Muscle of leg (tissue), 11 donors: ENCODE measurements around the gene NR5A2. TPM values are rescaled to one million over a fixed set of nuclear protein-coding genes. Genes with fewer than 3 reads are reported as not detected.
A peak's percentile ranks its signal among the peaks of the same experiment; 100 is the strongest.
"Not testable (repeated sequence)": the region's sequence is repeated elsewhere in the genome, so short reads cannot be mapped to it uniquely, and the experiment has no call there.

Experiments
- DNase-seq: peaks from one replicate; pipeline ENCODE4 v3.0.0; 2013
- H3K27ac ChIP-seq: one replicate; pipeline ENCODE4 v1.5.1; 2013; ENCODE audit warnings: mild to moderate bottlenecking, low read length, control low read depth
- H3K27me3 ChIP-seq: one replicate; pipeline ENCODE4 v1.6.1; 2013; ENCODE audit warnings: low read length; ENCODE audit not compliant: control insufficient read depth, insufficient read depth
- H3K36me3 ChIP-seq: one replicate; pipeline ENCODE4 v1.6.1; 2013; ENCODE audit warnings: low read length; ENCODE audit not compliant: control insufficient read depth, insufficient read depth
- H3K4me1 ChIP-seq: one replicate; pipeline ENCODE4 v1.6.1; 2013; ENCODE audit warnings: low read length; ENCODE audit not compliant: control insufficient read depth, insufficient read depth
- H3K4me3 ChIP-seq: one replicate; pipeline ENCODE4 v1.5.1; 2013; ENCODE audit warnings: low read length, control low read depth
- H3K9me3 ChIP-seq: replicated peaks from 2 replicates; pipeline ENCODE4 v1.6.1; 2013; ENCODE audit warnings: low read depth, low read length; ENCODE audit not compliant: control insufficient read depth
- WGBS: methylation state at CpG from one replicate; pipeline ENCODE4 v1.1.5; 2013; ENCODE audit warnings: missing lambda C conversion rate; ENCODE audit not compliant: insufficient coverage; 5-methylcytosine and 5-hydroxymethylcytosine counted together
- polyA plus RNA-seq, 8 donors: library from polyadenylated mRNA; unstranded; fragments of 120-200 nt; gene quantifications; one replicate each; pipeline versions ENCODE4 v1.2.1 to v1.2.3, GENCODE V29; 2013; ENCODE audit warnings: inconsistent platforms in 1 of 8, low replicate concordance in 1 of 8; ENCODE audit not compliant: insufficient read length in 8 of 8, insufficient read depth in 1 of 8
- total RNA-seq: library from RNA; stranded (reverse); fragments of 120-200 nt; gene quantifications from one replicate; pipeline ENCODE4 v1.2.4, GENCODE V29; 2013

Gene NR5A2
- total and polyA plus RNA-seq, 9 donors, result 1.9 to 4.2 (median 3.0) TPM

DNA sequence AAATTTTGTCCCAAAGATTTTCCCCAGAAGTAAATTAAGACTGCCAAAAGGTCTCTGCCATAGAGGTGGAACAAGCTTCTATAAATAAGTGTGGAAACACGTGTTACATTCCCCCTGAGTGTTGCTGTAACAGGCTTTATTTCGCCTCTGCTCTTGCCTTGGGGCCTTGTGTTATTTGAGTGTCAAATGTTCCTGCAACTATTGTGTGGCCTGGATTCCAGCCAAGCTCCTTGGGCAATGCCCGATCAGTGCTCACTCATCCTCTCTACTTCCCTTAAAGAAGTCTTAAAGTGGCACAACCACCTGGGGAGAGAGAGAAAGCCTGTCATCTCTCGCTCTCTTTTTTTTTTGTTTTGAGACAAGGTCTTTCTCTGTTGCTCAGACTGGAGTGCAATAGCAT, 156.7 kb downstream of the NR5A2 start:
- no peaks in the 10 kb centered on the region for H3K9me3 ChIP-seq
- H3K36me3 ChIP-seq, result no peaks in the 10 kb centered on the region
- peak; percentile 85 for DNase-seq
- H3K27ac ChIP-seq, result peak overlapping the region; percentile 56
- H3K27me3 ChIP-seq, result no peaks in the 10 kb centered on the region
- H3K4me3 ChIP-seq, result no peak overlapping the region
- peaks cover 6% of the 10 kb centered on the region for H3K4me1 ChIP-seq
- no CpG with 5 or more reads among the region's 4 CpGs for WGBS

GRCh38 chr1:200185191-200185590, 157.7 kb downstream of the NR5A2 start:
- not testable (repeated sequence) for H3K9me3 ChIP-seq, H3K4me1 ChIP-seq, DNase-seq, H3K4me3 ChIP-seq, H3K27ac ChIP-seq, H3K36me3 ChIP-seq, H3K27me3 ChIP-seq
- WGBS, result 76% methylated on average over 5 of the region's 8 CpGs

- H3K27me3 ChIP-seq, H3K4me1 ChIP-seq, H3K9me3 ChIP-seq, DNase-seq, H3K27ac ChIP-seq, H3K4me3 ChIP-seq, H3K36me3 ChIP-seq: not testable (repeated sequence)
- no CpG with 5 or more reads among the region's 2 CpGs for WGBS
Measured at GRCh38 chr1:200187332-200187731, 159.8 kb downstream of the NR5A2 start.

DNA sequence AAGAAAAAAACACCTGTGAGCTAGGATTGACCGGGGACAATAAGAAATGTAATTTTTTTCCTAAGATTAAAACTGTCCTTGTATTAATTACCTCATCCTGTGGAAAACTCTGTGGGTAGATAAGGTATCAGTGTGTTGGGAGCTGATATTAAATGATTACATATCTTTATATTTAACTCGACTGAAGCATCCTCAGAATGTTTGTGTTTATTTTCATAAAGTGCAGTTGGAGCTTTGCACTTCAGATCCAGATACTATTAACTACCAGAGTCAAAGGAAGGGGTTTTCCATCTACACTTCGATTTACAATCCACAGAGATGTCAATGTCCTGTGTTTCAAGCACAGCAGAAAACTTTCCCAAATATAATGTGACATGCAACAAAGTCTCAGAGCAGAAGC, 164.5 kb downstream of the NR5A2 start:
- no CpG with 5 or more reads among the region's 3 CpGs for WGBS

GRCh38 chr1:200194477-200194876, 167.0 kb downstream of the NR5A2 start:
- Histone ChIP-seq H3K27ac (no peak overlapping the region), H3K4me3 (no peak overlapping the region), H3K9me3 (no peaks in the 10 kb centered on the region), H3K4me1 (no peaks in the 10 kb centered on the region), H3K27me3 (no peaks in the 10 kb centered on the region), H3K36me3 (no peaks in the 10 kb centered on the region)
- no peak for DNase-seq
- no CpG with 5 or more reads among the region's 8 CpGs for WGBS

More for the DNA sequence above, 164.5 kb downstream of the NR5A2 start:
- Histone ChIP-seq H3K4me3 (no peak overlapping the region), H3K27ac (no peak overlapping the region), H3K4me1 (no peaks in the 10 kb centered on the region), H3K9me3 (no peaks in the 10 kb centered on the region), H3K36me3 (no peaks in the 10 kb centered on the region), H3K27me3 (no peaks in the 10 kb centered on the region)
- DNase-seq, result no peak

- 9% methylated on average over 1 of the region's 3 CpGs for WGBS
- Histone ChIP-seq H3K4me3 (no peak overlapping the region), H3K4me1 (no peaks in the 10 kb centered on the region), H3K9me3 (peaks cover 2% of the 10 kb centered on the region), H3K27ac (no peak overlapping the region), H3K27me3 (no peaks in the 10 kb centered on the region), H3K36me3 (no peaks in the 10 kb centered on the region)
- DNase-seq, result no peak
Measured at GRCh38 chr1:200198236-200198635, 170.7 kb downstream of the NR5A2 start.

GRCh38 chr1:200205216-200205995, 177.9 kb downstream of the NR5A2 start:
- H3K27ac ChIP-seq, result no peak overlapping the region
- 78% methylated on average over 2 of the region's 5 CpGs for WGBS

DNA sequence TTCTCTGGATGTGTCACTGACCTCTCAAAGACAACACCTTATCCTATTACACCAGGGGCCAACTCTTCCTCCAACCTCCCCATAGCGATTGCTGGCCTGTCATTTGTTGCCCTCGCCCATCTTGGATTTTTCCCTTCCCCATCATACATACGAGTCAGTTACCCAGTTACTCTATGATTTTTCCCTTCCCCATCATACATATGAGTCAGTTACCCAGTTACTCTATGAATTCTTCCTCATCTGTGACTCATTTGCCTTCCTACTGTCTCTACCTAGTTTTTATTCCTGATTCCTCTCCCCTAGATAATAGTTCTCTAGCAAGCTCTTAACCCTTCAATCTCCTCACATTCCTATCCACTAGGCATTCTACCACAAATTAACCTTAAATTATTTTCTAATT, 178.8 kb downstream of the NR5A2 start:
- Histone ChIP-seq H3K27me3 (no peaks in the 10 kb centered on the region), H3K4me1 (no peaks in the 10 kb centered on the region), H3K36me3 (no peaks in the 10 kb centered on the region), H3K4me3 (no peak overlapping the region), H3K27ac (no peak overlapping the region), H3K9me3 (no peaks in the 10 kb centered on the region)
- WGBS, result 96% methylated on average over 3 of the region's 3 CpGs
- DNase-seq, result no peak

More at GRCh38 chr1:200205216-200205995, 177.9 kb downstream of the NR5A2 start:
- no peaks in the 10 kb centered on the region for H3K36me3 ChIP-seq
- no peak overlapping the region for H3K4me3 ChIP-seq
- H3K27me3 ChIP-seq, result no peaks in the 10 kb centered on the region
- no peaks in the 10 kb centered on the region for H3K4me1 ChIP-seq
- H3K9me3 ChIP-seq, result peaks cover 2% of the 10 kb centered on the region
- no peak for DNase-seq

DNA sequence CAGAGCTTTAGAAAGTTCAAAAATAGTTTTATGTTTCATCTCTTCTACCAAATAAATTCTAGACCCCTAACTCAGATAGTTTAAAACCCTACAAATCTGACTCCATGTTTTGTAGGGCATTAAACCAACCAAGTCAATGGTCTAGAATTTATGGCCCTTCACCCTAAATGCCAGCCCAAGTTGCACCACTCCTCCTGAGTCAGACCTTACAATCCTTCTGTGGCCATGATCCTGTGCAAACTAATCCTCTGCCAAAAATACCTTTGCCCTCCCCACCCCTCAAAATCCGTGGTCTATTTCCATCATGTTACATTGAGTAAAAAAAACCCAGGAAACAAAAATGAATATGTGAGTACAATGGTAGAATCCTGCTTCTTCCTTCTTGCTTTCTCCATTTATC, 179.3 kb downstream of the NR5A2 start:
- no peaks in the 10 kb centered on the region for H3K4me1 ChIP-seq
- WGBS, result no CpG with 5 or more reads among the region's 1 CpG
- H3K27ac ChIP-seq, result no peak overlapping the region
- H3K27me3 ChIP-seq, result no peaks in the 10 kb centered on the region
- H3K9me3 ChIP-seq, result no peaks in the 10 kb centered on the region
- H3K4me3 ChIP-seq, result no peak overlapping the region
- H3K36me3 ChIP-seq, result no peaks in the 10 kb centered on the region
- DNase-seq, result no peak

DNA sequence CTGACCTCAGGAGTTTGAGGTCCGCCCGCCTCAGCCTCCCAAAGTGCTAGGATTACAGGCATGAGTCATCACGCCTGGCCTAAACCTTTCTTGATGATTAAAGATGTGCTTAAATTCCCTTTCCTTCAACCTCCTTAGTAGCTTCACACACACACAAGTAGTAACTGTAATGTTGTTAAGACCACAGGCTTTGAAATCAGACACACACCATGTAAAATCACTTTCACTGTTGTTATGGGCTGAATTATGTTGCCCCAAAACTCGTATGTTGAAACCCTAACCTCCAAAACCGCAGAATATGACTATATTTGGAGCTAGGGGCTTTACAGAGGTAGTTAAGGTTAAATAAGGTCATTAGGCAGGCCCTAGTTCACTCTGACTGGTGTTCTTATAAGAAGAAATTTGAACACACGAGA, 180.2 kb downstream of the NR5A2 start:
- 80% methylated on average over 1 of the region's 6 CpGs for WGBS
- Histone ChIP-seq H3K27me3 (no peaks in the 10 kb centered on the region), H3K4me3 (no peak overlapping the region), H3K9me3 (no peaks in the 10 kb centered on the region), H3K4me1 (no peaks in the 10 kb centered on the region), H3K27ac (no peak overlapping the region), H3K36me3 (no peaks in the 10 kb centered on the region)
- DNase-seq, result no peak

GRCh38 chr1:200211157-200211556, 183.6 kb downstream of the NR5A2 start:
- no peak overlapping the region for H3K4me3 ChIP-seq
- WGBS, result no CpG with 5 or more reads among the region's 7 CpGs

More at GRCh38 chr1:200211157-200211556, 183.6 kb downstream of the NR5A2 start:
- no peak for DNase-seq
- Histone ChIP-seq H3K27me3 (no peaks in the 10 kb centered on the region), H3K4me1 (no peaks in the 10 kb centered on the region), H3K36me3 (no peaks in the 10 kb centered on the region), H3K9me3 (peaks cover 4% of the 10 kb centered on the region), H3K27ac (no peak overlapping the region)
